DOHH2 (cell line): ENCODE data around the gene NAV2.

Source experiments
- H3F3A ChIP-seq: fragments of 200-600 bp; sonication (generic), shearing (Covaris generic); 2 replicates; pipeline ENCODE4 v1.6.0; 2016; ENCODE audit warnings: antibody characterized with exemption, mild to moderate bottlenecking; ENCODE audit not compliant: control insufficient read depth, insufficient read depth
- H3K27ac ChIP-seq: fragments of 200-600 bp; sonication (generic); 2 replicates; pipeline ENCODE4 v1.5.1; 2014; ENCODE audit warnings: low read depth, mild to moderate bottlenecking, low read length, moderate library complexity
- H3K27me3 ChIP-seq: fragments of 200-600 bp; sonication (generic); 2 replicates; pipeline ENCODE4 v1.6.1; 2014; ENCODE audit warnings: mild to moderate bottlenecking, low read length, mixed read lengths; ENCODE audit not compliant: control insufficient read depth
- H3K36me3 ChIP-seq: fragments of 200-600 bp; sonication (generic); 2 replicates; pipeline ENCODE4 v1.6.1; 2014; ENCODE audit warnings: mild to moderate bottlenecking, low read length, moderate library complexity, mixed read lengths; ENCODE audit not compliant: control insufficient read depth
- H3K4me1 ChIP-seq: fragments of 200-600 bp; sonication (generic); 2 replicates; pipeline ENCODE4 v1.6.1; 2014; ENCODE audit warnings: mild to moderate bottlenecking, low read length, mixed read lengths; ENCODE audit not compliant: control insufficient read depth
- H3K4me2 ChIP-seq: fragments of 200-600 bp; sonication (generic); 2 replicates; pipeline ENCODE4 v1.6.0; 2014; ENCODE audit warnings: mild to moderate bottlenecking, low read length, moderate library complexity
- H3K4me3 ChIP-seq: fragments of 200-600 bp; sonication (generic); 2 replicates; pipeline ENCODE4 v1.5.1; 2014; ENCODE audit warnings: mild to moderate bottlenecking, low read length, mixed read lengths
- H3K79me2 ChIP-seq: fragments of 200-600 bp; sonication (generic); 2 replicates; pipeline ENCODE4 v1.6.1; 2014; ENCODE audit warnings: mild to moderate bottlenecking, low read length, mixed read lengths; ENCODE audit not compliant: control insufficient read depth
- H3K9me2 ChIP-seq: fragments of 200-600 bp; sonication (generic); replicated peaks from 2 replicates; pipeline ENCODE4 v1.6.1; 2014; ENCODE audit warnings: mild to moderate bottlenecking, low read length, mixed read lengths; ENCODE audit not compliant: control insufficient read depth
- H3K9me3 ChIP-seq: fragments of 200-600 bp; sonication (generic); 2 replicates; pipeline ENCODE4 v1.6.1; 2014; ENCODE audit warnings: antibody characterized with exemption, low read length, mixed read lengths; ENCODE audit not compliant: control insufficient read depth, insufficient read depth
- H4K20me1 ChIP-seq: fragments of 200-600 bp; sonication (generic); 2 replicates; pipeline ENCODE4 v1.6.0; 2014; ENCODE audit warnings: low read depth, mild to moderate bottlenecking, antibody characterized with exemption, low read length, moderate library complexity; ENCODE audit not compliant: control insufficient read depth, insufficient read depth
- EZH2phosphoT487 ChIP-seq: fragments of 200-600 bp; sonication (generic); IDR thresholded peaks from 2 replicates; pipeline ENCODE4 v1.6.1; 2017; ENCODE audit warnings: borderline replicate concordance, mild to moderate bottlenecking, antibody characterized with exemption, low read length, moderate library complexity, mixed read lengths
- TF ChIP-seq, protein P1 (sequence below): fragments of 200-600 bp; sonication (generic); IDR thresholded peaks from one replicate; pipeline ENCODE4 v1.5.1; 2014; ENCODE audit warnings: antibody characterized with exemption, mild to moderate bottlenecking, low read depth, low read length; ENCODE audit not compliant: poor library complexity, severe bottlenecking

The NAV2 gene

DNA sequence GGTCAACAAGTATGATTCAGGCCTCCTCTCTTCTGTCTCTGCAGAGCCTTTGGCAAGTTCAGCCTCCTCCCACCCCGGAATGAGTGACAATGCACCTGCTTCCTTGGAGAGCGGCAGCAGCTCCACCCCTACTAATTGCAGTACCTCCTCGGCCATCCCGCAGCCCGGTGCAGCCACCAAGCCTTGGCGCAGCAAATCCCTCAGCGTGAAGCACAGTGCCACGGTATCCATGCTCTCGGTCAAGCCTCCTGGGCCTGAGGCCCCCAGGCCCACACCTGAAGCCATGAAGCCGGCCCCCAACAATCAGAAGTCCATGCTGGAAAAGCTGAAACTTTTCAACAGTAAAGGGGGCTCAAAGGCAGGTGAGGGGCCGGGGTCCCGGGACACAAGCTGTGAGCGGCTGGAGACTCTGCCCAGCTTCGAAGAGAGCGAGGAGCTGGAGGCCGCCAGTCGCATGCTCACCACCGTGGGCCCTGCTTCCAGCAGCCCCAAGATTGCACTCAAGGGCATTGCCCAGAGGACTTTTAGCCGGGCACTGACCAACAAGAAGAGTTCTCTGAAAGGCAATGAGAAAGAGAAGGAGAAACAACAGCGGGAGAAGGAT lies 220.6 kb downstream of the NAV2 start:
- H3K4me2 ChIP-seq = no peak overlapping the region
- H3K4me3 ChIP-seq = no peak overlapping the region
- no peaks in the 10 kb centered on the region for H4K20me1 ChIP-seq
- H3K4me1 ChIP-seq = no peaks in the 10 kb centered on the region
- H3K27ac ChIP-seq = no peak overlapping the region
- H3K36me3 ChIP-seq = no peaks in the 10 kb centered on the region
- no peaks in the 10 kb centered on the region for H3K9me3 ChIP-seq
- no peaks in the 10 kb centered on the region for H3F3A ChIP-seq
- no peaks in the 10 kb centered on the region for H3K9me2 ChIP-seq
- no peaks in the 10 kb centered on the region for H3K79me2 ChIP-seq
- TF ChIP-seq, protein P1, sequence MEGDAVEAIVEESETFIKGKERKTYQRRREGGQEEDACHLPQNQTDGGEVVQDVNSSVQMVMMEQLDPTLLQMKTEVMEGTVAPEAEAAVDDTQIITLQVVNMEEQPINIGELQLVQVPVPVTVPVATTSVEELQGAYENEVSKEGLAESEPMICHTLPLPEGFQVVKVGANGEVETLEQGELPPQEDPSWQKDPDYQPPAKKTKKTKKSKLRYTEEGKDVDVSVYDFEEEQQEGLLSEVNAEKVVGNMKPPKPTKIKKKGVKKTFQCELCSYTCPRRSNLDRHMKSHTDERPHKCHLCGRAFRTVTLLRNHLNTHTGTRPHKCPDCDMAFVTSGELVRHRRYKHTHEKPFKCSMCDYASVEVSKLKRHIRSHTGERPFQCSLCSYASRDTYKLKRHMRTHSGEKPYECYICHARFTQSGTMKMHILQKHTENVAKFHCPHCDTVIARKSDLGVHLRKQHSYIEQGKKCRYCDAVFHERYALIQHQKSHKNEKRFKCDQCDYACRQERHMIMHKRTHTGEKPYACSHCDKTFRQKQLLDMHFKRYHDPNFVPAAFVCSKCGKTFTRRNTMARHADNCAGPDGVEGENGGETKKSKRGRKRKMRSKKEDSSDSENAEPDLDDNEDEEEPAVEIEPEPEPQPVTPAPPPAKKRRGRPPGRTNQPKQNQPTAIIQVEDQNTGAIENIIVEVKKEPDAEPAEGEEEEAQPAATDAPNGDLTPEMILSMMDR = no peak
- no peak for TF ChIP-seq EZH2phosphoT487
- H3K27me3 ChIP-seq = no peaks in the 10 kb centered on the region

DNA sequence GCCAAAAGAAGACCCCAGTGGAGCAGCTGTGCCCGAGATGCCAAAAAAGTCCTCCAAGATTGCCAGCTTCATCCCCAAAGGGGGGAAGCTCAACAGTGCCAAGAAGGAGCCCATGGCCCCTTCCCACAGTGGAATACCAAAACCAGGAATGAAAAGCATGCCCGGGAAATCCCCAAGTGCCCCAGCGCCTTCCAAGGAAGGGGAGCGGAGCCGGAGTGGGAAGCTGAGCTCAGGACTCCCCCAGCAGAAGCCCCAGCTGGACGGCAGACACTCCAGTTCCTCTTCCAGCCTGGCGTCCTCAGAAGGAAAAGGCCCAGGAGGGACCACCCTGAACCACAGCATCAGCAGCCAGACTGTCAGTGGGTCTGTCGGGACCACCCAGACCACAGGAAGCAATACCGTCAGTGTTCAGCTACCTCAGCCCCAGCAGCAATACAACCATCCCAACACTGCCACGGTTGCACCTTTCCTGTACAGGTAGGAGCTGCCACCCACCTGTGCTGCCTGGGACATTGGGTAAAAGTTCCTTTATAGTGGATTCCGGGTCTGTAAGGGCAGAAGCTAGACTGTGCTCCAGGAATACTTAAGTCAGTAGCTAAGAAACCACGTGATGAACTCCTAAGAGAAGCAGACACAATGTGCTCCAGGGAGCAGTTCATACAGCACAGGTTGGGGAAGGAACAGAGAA lies 221.3 kb downstream of the NAV2 start:
- no peaks in the 10 kb centered on the region for H3K36me3 ChIP-seq
- H3K4me1 ChIP-seq = peaks cover 6% of the 10 kb centered on the region
- no peaks in the 10 kb centered on the region for H3K9me2 ChIP-seq
- H3K4me2 ChIP-seq = no peak overlapping the region
- no peak overlapping the region for H3K27ac ChIP-seq
- TF ChIP-seq EZH2phosphoT487 = no peak
- H3K27me3 ChIP-seq = no peaks in the 10 kb centered on the region
- H3K9me3 ChIP-seq = no peaks in the 10 kb centered on the region
- no peak overlapping the region for H3K4me3 ChIP-seq
- no peaks in the 10 kb centered on the region for H4K20me1 ChIP-seq
- H3F3A ChIP-seq = no peaks in the 10 kb centered on the region
- H3K79me2 ChIP-seq = no peaks in the 10 kb centered on the region

DNA sequence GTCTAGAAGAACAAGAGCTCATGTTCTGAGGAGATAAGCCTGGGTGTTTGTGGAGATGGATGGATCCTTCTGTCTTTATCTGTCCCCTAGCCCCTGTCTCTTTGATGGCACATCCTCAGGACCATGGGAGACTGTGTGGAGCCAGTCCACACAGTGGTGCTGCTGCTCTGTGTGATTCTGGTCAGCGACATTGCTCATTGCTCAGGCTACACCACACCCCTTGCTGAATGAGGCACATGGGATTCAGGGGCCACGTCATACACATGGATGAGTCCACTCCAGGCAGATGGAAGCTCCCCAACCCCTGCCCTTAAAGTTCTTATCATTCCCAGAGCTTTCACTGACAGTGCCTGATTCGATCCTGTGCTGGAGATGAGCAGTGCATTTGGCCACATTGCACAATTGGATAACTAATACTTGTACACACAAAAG lies 222.2 kb downstream of the NAV2 start:
- Histone ChIP-seq H3K27ac (no peak overlapping the region), H3K79me2 (no peaks in the 10 kb centered on the region), H3K9me2 (no peaks in the 10 kb centered on the region), H4K20me1 (no peaks in the 10 kb centered on the region), H3K4me1 (peaks cover 12% of the 10 kb centered on the region), H3K27me3 (no peaks in the 10 kb centered on the region), H3K9me3 (no peaks in the 10 kb centered on the region), H3K36me3 (no peaks in the 10 kb centered on the region), H3K4me2 (no peak overlapping the region), H3F3A (no peaks in the 10 kb centered on the region), H3K4me3 (no peak overlapping the region)
- no peak for TF ChIP-seq EZH2phosphoT487
- TF ChIP-seq, protein P1 = no peak

DNA sequence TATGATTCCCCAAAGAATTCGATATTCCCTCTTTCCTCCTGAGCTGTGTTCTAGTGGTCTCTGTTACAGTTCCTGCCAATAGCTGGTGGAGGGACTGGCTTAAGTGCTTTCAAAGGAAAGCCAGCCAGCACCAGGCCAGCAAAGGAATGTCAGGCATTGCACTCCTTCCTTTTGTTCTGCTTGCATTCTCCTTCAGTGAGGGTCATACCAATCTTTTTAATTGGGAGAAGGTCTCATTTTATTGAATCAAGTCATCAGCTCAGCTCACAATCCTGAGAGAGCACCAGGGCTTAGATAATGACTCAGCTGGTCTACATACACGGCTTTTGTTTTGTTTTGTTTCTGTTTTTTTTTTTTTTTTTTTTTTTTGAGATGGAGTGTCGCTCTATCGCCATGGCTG lies 222.9 kb downstream of the NAV2 start:
- no peaks in the 10 kb centered on the region for H3K36me3 ChIP-seq
- H3F3A ChIP-seq = no peaks in the 10 kb centered on the region
- H3K4me3 ChIP-seq = no peak overlapping the region

More for the DNA sequence above, 222.9 kb downstream of the NAV2 start:
- Histone ChIP-seq H4K20me1 (no peaks in the 10 kb centered on the region), H3K79me2 (no peaks in the 10 kb centered on the region), H3K4me2 (no peak overlapping the region), H3K9me2 (no peaks in the 10 kb centered on the region), H3K4me1 (peaks cover 12% of the 10 kb centered on the region), H3K27me3 (no peaks in the 10 kb centered on the region), H3K9me3 (no peaks in the 10 kb centered on the region), H3K27ac (no peak overlapping the region)
- TF ChIP-seq EZH2phosphoT487 = no peak
- TF ChIP-seq, protein P1 = no peak
